PC-3 (cell line): ENCODE results near the gene TENT4B.

Experiments
- CTCF ChIP-seq: fragments of 300-600 bp; sonication (generic); conservative IDR thresholded peaks from 2 replicates; pipeline ENCODE4 v1.5.1; 2017; ENCODE audit warnings: antibody characterized with exemption, low read depth, mild to moderate bottlenecking, low read length
- EZH2 ChIP-seq: fragments of 300-600 bp; sonication (generic); IDR thresholded peaks from one replicate; pipeline ENCODE4 v1.6.1; 2017; ENCODE audit warnings: antibody characterized with exemption, mild to moderate bottlenecking, low read length; ENCODE audit not compliant: unreplicated experiment
- EZH2phosphoT487 ChIP-seq: fragments of 300-600 bp; sonication (generic); IDR thresholded peaks from 2 replicates; pipeline ENCODE4 v1.6.1; 2018; ENCODE audit warnings: mild to moderate bottlenecking, antibody characterized with exemption, low read length, borderline replicate concordance

- TF ChIP-seq CTCF (no peak), EZH2phosphoT487 (no peak), EZH2 (no peak)
Observed at GRCh38 chr16:50255538-50255937, 102.4 kb downstream of the TENT4B start.
